ENCODE measurements around the gene KRT38.
"Not testable (repeated sequence)": the region's sequence is repeated elsewhere in the genome, so short reads cannot be mapped to it uniquely, and the experiment has no call there.

Gene KRT38

GRCh38 chr17:41462705-41463104, 21.9 kb upstream of the KRT38 start:
- no peak for DNase-seq (ENCODE audit: low spot score)

- no peak for DNase-seq (ENCODE audit: low spot score)
Measured at GRCh38 chr17:41457676-41458075, 16.9 kb upstream of the KRT38 start.

DNA sequence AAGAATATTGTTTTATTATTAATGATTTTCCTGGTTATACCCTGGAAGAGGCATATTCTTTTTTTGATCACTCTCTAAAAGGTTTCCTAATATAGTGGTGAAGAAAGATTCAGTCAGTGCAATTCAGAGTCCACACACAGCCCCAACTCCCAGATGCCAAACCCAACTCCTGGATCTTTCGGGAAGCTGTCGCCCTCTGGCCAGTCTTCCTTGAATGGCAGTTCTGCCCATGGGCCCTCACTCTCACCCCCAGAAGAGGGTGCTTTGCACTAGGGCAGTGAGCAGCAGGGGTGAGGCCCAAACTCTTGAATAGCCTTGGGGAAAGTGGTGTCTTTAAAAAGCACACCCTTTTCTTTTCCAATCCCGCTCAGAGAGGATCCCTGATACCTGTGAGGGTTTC, 15.4 kb upstream of the KRT38 start:
- no peak for DNase-seq (ENCODE audit: low spot score)

GRCh38 chr17:41455236-41455635, 14.5 kb upstream of the KRT38 start:
- no peak for DNase-seq (ENCODE audit: low spot score)

GRCh38 chr17:41453066-41453465, 12.3 kb upstream of the KRT38 start:
- no peak for DNase-seq (ENCODE audit: low spot score)

GRCh38 chr17:41452281-41452680, 11.5 kb upstream of the KRT38 start:
- no peak for DNase-seq (ENCODE audit: low spot score)

DNA sequence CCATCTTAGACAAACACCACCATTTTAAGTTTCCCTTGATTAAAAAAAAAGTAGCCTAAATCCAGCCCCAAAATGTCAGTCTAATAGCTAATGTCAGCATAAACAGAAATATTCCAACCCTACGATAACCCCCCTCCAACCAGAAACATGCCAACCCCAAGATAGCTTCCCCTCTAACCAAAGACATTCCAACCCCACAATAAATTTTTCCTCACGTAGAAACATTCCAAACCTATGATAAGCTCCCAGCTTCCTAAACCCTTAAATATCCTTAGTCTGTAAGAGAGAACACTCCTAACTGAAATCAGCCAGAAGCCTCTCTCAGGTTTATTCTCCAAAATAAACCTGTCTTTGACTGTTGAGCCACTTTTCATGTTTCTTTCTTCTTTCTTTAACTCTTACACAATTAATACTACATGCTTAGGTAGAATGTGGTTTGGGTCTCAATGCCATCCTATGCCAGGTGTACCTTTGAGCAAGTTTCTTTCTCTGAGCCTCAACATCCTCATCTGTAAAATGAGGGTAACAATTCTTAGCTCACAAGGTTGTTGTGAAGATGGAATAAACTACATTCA, 10.5 kb upstream of the KRT38 start:
- no peak for DNase-seq (ENCODE audit: low spot score)

DNA sequence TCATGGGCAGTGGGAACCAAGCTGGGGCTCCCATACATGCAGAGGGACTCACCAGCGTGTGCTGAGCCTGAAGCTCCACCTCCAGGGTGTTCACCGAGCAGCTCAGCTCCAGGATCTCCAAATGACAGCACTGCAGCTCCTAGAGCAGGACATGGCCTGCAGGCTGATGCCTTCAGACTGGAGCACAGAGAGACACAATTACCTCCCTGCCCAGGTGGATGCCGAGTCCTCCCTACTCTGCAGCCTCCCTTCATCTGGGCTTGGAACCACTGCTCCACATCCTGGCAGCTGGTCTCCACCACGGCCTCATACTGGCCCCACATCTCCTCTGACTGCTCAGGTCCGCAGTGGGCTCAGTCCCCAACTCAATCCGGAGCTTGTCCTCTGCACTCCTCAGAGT, 8.2 kb upstream of the KRT38 start:
- DNase-seq (ENCODE audit: low spot score) = no peak

GRCh38 chr17:41448506-41448905, 7.7 kb upstream of the KRT38 start:
- DNase-seq (ENCODE audit: low spot score) = no peak

DNA sequence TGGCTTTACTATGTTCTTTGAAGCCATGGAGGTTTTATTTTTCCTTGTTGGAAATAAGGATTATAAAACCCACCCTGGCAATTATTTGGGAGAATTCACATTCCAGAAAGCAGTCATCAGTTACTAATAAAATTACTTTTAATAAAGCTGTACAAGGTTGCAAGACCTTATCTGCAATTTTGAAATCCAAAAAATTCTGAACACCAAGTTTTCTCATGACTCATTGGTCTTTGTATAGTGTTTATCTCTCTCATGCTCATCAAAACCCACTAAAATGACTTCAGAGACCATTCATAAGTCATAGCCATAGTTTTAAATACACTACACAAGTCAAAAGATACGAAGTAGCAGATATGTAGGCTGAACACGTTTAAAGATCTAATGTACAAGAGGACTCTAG, 6.0 kb upstream of the KRT38 start:
- DNase-seq (ENCODE audit: low spot score) = no peak

GRCh38 chr17:41444640-41445039, 3.9 kb upstream of the KRT38 start:
- no peak for DNase-seq (ENCODE audit: low spot score)

DNA sequence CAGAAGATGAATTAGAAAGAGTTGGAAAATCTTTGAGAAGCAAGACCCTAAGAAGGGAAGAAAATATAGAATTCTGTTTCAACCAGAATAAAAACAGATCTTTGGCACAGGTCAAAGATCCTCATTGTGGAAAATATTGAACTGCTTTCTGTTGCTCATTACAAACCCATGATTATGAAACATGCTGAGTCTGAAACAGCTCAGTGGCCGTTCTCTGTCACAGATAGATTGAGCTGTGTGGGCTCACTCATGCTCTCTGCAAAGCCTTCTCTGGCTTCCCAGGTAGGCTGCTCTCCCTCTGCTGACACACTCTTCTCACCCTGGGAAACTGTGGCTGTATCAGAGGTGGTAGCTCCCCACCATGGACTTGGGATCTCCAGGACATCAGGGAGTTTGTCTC, 3.4 kb upstream of the KRT38 start:
- no peak for DNase-seq (ENCODE audit: low spot score)

GRCh38 chr17:41442739-41443138, 2.0 kb upstream of the KRT38 start:
- no peak for DNase-seq (ENCODE audit: low spot score)

- DNase-seq (ENCODE audit: low spot score) = no peak
Measured at GRCh38 chr17:41439375-41439774, 1.4 kb downstream of the KRT38 start.

- DNase-seq (ENCODE audit: low spot score) = no peak
Measured at GRCh38 chr17:41437769-41438168, 3.0 kb downstream of the KRT38 start.

DNA sequence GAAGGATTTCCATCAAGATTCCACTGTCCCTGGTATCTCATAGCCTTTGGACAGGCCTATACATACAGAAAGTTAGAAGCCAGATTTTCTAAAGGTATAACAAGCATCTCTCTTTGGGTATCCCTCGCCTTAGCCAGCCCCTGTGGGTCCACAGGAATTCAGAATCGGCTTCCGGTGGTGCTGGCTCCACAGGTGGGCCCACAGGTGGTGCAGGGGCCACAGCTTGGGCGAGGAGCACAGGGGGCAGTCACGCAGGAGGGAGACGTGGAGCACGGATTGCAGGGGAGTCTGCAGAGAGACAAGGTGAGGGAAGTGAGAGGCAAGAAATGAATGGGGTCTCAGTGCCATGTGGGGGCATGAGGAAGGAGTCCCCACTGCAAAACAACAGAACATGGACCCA, 3.5 kb downstream of the KRT38 start:
- no peak for DNase-seq (ENCODE audit: low spot score)

GRCh38 chr17:41434415-41434814, 6.4 kb downstream of the KRT38 start:
- DNase-seq (ENCODE audit: low spot score) = no peak

- DNase-seq (ENCODE audit: low spot score) = no peak
Measured at GRCh38 chr17:41434005-41434404, 6.8 kb downstream of the KRT38 start.

DNA sequence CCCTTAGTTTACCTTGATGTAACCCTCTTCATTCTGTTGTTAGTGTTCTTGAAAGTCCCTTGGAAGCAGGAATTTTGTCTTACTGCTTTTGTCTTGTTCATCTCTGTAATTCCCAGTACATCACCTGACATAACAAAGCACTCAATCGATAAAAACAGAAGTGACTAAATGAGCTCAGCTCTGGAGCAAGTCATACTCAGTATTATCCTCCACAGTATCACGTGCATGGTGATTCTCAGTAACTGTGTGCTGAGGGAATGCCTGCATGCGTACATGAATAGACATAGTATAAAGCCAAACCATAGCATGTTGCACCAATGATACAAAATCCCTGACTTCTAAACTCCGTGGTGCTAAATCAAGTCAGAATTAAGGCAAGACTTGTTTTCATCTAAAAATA, 7.2 kb downstream of the KRT38 start:
- no peak for DNase-seq (ENCODE audit: low spot score)

- not testable (repeated sequence) for DNase-seq (ENCODE audit: low spot score)
Measured at GRCh38 chr17:41430376-41430775, 10.4 kb downstream of the KRT38 start.

DNA sequence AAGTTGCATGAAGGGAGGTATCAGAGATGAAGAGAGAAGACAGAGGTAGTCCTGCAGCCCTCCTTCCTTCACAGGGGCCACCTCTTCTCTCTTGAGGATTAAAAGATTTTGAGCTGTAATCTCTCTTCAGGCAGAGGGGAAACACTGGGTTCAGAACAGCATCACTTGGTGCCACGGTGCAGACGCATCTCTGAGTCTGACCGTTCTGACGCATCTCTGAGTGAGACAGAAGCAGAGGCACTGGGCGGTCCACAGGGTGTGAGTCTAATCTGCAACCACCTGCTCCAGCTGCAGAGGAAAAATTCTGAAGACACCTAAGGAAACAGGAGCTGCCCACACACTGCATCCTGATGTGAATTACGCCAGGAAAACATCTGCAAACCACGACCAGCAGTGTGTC, 11.1 kb downstream of the KRT38 start:
- DNase-seq (ENCODE audit: low spot score) = no peak

DNA sequence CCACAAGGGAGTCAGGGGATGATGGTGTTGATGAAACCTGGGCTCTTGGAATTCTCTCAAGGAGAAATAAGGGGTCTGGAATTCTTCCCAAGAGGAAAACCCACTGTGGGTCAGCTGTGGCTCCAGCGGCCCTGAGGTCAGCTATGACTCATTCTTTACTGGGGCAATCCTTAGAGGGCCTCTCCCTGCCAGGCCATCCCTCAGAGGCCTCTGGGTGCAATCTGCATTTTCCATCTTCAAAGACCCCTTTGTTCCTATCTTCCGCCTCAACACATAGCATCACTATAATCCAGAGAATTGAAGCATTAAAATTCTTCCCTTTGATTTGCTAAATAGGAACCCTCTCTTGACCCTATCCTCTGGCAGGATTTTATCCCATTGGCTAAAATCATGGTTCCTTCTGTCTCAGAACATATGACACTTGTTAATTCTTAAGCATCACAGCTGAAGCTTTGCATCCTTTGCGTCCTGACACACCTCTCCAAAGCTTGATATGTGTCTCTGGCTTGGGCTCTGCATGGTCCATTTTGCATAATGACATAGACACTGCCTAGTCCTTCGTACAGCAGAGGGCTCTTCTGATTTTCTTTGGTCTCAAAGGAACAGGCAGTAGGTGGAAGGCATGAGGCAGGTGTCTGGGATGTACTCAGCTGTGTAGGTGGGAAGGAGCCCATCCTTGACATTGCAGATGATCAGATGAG, 12.0 kb downstream of the KRT38 start:
- DNase-seq (ENCODE audit: low spot score) = no peak

- no peak for DNase-seq (ENCODE audit: low spot score)
Measured at GRCh38 chr17:41424111-41424635, 16.6 kb downstream of the KRT38 start, which contains the start of gene KRT37. TSS of gene KRT37 (minus strand) at chr17:41424585. CDS start at chr17:41424523, 62 bp downstream.

DNA sequence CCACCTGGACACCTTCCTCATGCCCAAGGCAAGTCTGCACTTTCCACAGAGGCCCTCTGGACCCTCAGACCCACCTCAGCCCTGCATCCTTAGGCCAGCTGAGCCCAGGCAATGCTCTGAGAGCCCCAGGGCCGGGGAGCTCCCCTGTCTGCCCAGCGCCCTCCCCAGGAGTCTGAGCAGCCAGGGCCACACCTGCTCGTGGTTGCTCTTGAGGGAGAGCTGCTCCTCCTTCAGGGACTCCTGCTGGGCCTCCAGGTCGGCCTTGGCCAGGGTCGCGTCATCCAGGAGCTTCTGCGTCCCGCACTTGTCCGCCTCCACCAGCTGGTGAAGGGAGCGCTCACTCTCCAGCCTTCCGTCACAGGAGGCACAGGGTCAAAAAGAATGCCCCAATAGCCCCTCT, 18.2 kb downstream of the KRT38 start:
- not testable (repeated sequence) for DNase-seq (ENCODE audit: low spot score)
